Measurements from ENCODE around the gene MOB1A. TPM values are rescaled to one million over a fixed set of nuclear protein-coding genes. Genes with fewer than 3 reads are reported as not detected.

MOB1A gene
- total RNA-seq, 2 donors from 2014 or later = 26.7 to 37.9 TPM

GRCh38 chr2:74155830-74156229 lies 22.8 kb downstream of the MOB1A start:
- Histone ChIP-seq H3K4me1 (peaks cover 6% of the 10 kb centered on the region), H3K27ac (no peak overlapping the region), H3K4me3 (no peak overlapping the region), H3K27me3 (no peaks in the 10 kb centered on the region), H3K9me3 (no peaks in the 10 kb centered on the region), H3K36me3 (replicated peaks in 1 of 2; ENCODE audit: insufficient read depth in 1 of 2, low read depth in 2 of 2) (peaks cover 0 to 12% of the 10 kb centered on the region in 2 donors)
- ATAC-seq (no peak), DNase-seq (no peak)
- WGBS, 2 donors = 35% methylated on average over 3 of the region's 3 CpGs
- intact Hi-C loops (cut with DNase I) = no loop called here
- TF ChIP-seq CTCF (IDR thresholded peaks at IDR 0.05) (no peak), POLR2A (IDR thresholded peaks at IDR 0.05) (no peak)

DNA sequence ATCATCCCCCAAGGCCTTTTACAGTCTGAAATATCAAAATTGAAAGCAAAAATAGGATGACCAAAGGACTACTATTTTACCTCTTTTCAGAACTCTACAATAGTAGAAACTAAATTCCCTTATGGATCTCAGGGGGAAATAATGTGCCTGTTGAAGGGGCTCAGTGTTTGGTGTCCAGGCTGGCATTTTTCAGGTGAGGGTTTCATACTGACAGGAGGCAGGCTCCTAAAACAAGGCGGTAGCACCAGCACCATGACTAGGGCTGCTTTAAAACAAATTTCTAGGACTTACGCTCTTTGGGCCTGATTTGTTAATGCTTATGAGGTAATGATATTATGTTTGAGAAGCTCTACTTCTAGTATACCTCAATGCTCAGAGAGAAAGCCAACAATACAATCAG lies 25.7 kb downstream of the MOB1A start:
- peaks cover 0 to 10% of the 10 kb centered on the region in 2 donors for H3K36me3 ChIP-seq (replicated peaks in 1 of 2; ENCODE audit: insufficient read depth in 1 of 2, low read depth in 2 of 2)
- H3K27ac ChIP-seq = no peak overlapping the region
- no peak for DNase-seq
- TF ChIP-seq POLR2A (IDR thresholded peaks at IDR 0.05) (no peak), CTCF (IDR thresholded peaks at IDR 0.05) (no peak)
- H3K9me3 ChIP-seq = no peaks in the 10 kb centered on the region
- no peaks in the 10 kb centered on the region for H3K27me3 ChIP-seq
- intact Hi-C loops (cut with DNase I) = no loop called here
- no peak for ATAC-seq
- no peak overlapping the region for H3K4me3 ChIP-seq
- H3K4me1 ChIP-seq = peaks cover 15% of the 10 kb centered on the region
- 95 to 100% methylated on average over 2 of the region's 2 CpGs for WGBS, 2 donors

GRCh38 chr2:74149570-74150319 lies 28.9 kb downstream of the MOB1A start:
- no peak for DNase-seq
- intact Hi-C loops (cut with DNase I) = loop anchor here (10.0 kb wide), 1 partner anchor 325 kb away; the partner anchor contains the start of gene STAMBP
- Histone ChIP-seq H3K4me3 (no peak overlapping the region), H3K27ac (no peak overlapping the region), H3K36me3 (replicated peaks in 1 of 2; ENCODE audit: insufficient read depth in 1 of 2, low read depth in 2 of 2) (peaks cover 0 to 6% of the 10 kb centered on the region in 2 donors), H3K9me3 (no peaks in the 10 kb centered on the region), H3K27me3 (no peaks in the 10 kb centered on the region), H3K4me1 (peaks cover 26% of the 10 kb centered on the region)
- WGBS, 2 donors = 79 to 92% methylated on average over 7 of the region's 7 CpGs
- ATAC-seq = no peak
- TF ChIP-seq POLR2A (IDR thresholded peaks at IDR 0.05) = no peak
- TF ChIP-seq CTCF (IDR thresholded peaks at IDR 0.05) = no peak

DNA sequence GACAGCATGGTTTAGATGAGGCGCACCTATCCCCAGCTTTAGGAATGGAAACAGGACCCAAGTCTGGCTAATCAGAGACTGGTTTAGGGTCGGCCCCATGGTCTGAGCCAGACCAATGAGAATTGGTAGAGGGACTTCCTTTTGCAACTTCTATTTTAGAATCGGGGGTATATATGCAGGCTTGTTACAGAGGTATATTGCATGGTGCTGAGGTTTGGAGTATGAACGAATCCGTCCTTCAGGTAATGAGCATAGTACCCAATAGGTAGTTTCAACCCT lies 29.5 kb downstream of the MOB1A start:
- H3K27ac ChIP-seq = no peak overlapping the region
- 79 to 87% methylated on average over 5 of the region's 5 CpGs for WGBS, 2 donors
- no peak for TF ChIP-seq POLR2A (IDR thresholded peaks at IDR 0.05)
- TF ChIP-seq CTCF (IDR thresholded peaks at IDR 0.05) = no peak
- H3K4me3 ChIP-seq = no peak overlapping the region
- H3K36me3 ChIP-seq (replicated peaks in 1 of 2; ENCODE audit: insufficient read depth in 1 of 2, low read depth in 2 of 2) = peaks cover 0 to 6% of the 10 kb centered on the region in 2 donors
- intact Hi-C loops (cut with DNase I) = loop anchor here (10.0 kb wide), 1 partner anchor 324 kb away; the partner anchor contains the start of gene STAMBP
- ATAC-seq = no peak
- no peaks in the 10 kb centered on the region for H3K9me3 ChIP-seq
- peaks cover 26% of the 10 kb centered on the region for H3K4me1 ChIP-seq
- no peaks in the 10 kb centered on the region for H3K27me3 ChIP-seq
- DNase-seq = no peak

Measured in body of pancreas (tissue), 4 donors.